OCI-LY1 (cell line): Measurements from ENCODE around the gene SMYD3.

Experiments
- H2AFZ ChIP-seq: fragments of 200-600 bp; sonication (generic), shearing (Covaris generic); 2 replicates; pipeline ENCODE4 v1.6.0; 2014; ENCODE audit warnings: antibody characterized with exemption, mild to moderate bottlenecking, low read length
- H3F3A ChIP-seq: fragments of 200-600 bp; sonication (generic), shearing (Covaris generic); 2 replicates; pipeline ENCODE4 v1.6.0; 2014; ENCODE audit warnings: mild to moderate bottlenecking, antibody characterized with exemption, low read length, moderate library complexity; ENCODE audit not compliant: insufficient read depth
- H3K27ac ChIP-seq: fragments of 200-600 bp; sonication (generic); 2 replicates; pipeline ENCODE4 v1.5.1; 2014; ENCODE audit warnings: low read length, mixed run types, mild to moderate bottlenecking, low read depth; ENCODE audit not compliant: poor library complexity, severe bottlenecking
- H3K27me3 ChIP-seq: fragments of 200-600 bp; sonication (generic); 2 replicates; pipeline ENCODE4 v1.6.0; 2014; ENCODE audit warnings: antibody characterized with exemption, mild to moderate bottlenecking, low read length, moderate library complexity; ENCODE audit not compliant: insufficient read depth
- H3K36me3 ChIP-seq: fragments of 200-600 bp; sonication (generic); 2 replicates; pipeline ENCODE4 v1.6.1; 2014; ENCODE audit warnings: mild to moderate bottlenecking, antibody characterized with exemption, low read length, moderate library complexity, mixed read lengths; ENCODE audit not compliant: insufficient read depth
- H3K4me1 ChIP-seq: fragments of 200-600 bp; sonication (generic); 2 replicates; pipeline ENCODE4 v1.5.1; 2014; ENCODE audit warnings: mild to moderate bottlenecking, low read length, moderate library complexity; ENCODE audit not compliant: insufficient read depth, severe bottlenecking
- H3K4me2 ChIP-seq: fragments of 200-600 bp; sonication (generic), shearing (Covaris generic); 2 replicates; pipeline ENCODE4 v1.6.1; 2014; ENCODE audit warnings: low read length
- H3K4me3 ChIP-seq: fragments of 200-600 bp; sonication (generic); 2 replicates; pipeline ENCODE4 v1.5.1; 2014; ENCODE audit warnings: low read length, low read depth, mild to moderate bottlenecking, mixed read lengths; ENCODE audit not compliant: poor library complexity, severe bottlenecking
- H3K79me2 ChIP-seq: fragments of 200-600 bp; shearing (Covaris generic); 2 replicates; pipeline ENCODE4 v1.6.1; 2016; ENCODE audit warnings: mixed run types, low read length, mixed read lengths; ENCODE audit not compliant: insufficient read depth
- H3K9ac ChIP-seq: fragments of 200-600 bp; sonication (generic), shearing (Covaris generic); 2 replicates; pipeline ENCODE4 v1.6.1; 2014; ENCODE audit warnings: mild to moderate bottlenecking, low read length, mixed read lengths
- H3K9me2 ChIP-seq: fragments of 200-600 bp; sonication (generic), shearing (Covaris generic); 2 replicates; pipeline ENCODE4 v1.6.1; 2014; ENCODE audit warnings: low read depth, mild to moderate bottlenecking, low read length, mixed read lengths
- H3K9me3 ChIP-seq: fragments of 200-600 bp; shearing (Covaris generic); 2 replicates; pipeline ENCODE4 v1.6.1; 2014; ENCODE audit warnings: low read length, mixed read lengths
- H4K20me1 ChIP-seq: fragments of 200-600 bp; sonication (generic), shearing (Covaris generic); 2 replicates; pipeline ENCODE4 v1.6.0; 2016; ENCODE audit warnings: mild to moderate bottlenecking, low read length; ENCODE audit not compliant: insufficient read depth
- EZH2 ChIP-seq: fragments of 200-600 bp; sonication (generic), shearing (Covaris generic); IDR thresholded peaks from 2 replicates; pipeline ENCODE4 v1.8.0; 2017; ENCODE audit warnings: borderline replicate concordance, mixed run types, mild to moderate bottlenecking, antibody characterized with exemption, low read length, moderate library complexity, mixed read lengths
- TF ChIP-seq, protein P1 (sequence below): fragments of 200-600 bp; sonication (generic), shearing (Covaris generic); IDR thresholded peaks from 2 replicates; pipeline ENCODE4 v1.5.1; 2017; ENCODE audit warnings: mild to moderate bottlenecking, antibody characterized with exemption, low read length, moderate library complexity, mixed read lengths

The SMYD3 gene

DNA sequence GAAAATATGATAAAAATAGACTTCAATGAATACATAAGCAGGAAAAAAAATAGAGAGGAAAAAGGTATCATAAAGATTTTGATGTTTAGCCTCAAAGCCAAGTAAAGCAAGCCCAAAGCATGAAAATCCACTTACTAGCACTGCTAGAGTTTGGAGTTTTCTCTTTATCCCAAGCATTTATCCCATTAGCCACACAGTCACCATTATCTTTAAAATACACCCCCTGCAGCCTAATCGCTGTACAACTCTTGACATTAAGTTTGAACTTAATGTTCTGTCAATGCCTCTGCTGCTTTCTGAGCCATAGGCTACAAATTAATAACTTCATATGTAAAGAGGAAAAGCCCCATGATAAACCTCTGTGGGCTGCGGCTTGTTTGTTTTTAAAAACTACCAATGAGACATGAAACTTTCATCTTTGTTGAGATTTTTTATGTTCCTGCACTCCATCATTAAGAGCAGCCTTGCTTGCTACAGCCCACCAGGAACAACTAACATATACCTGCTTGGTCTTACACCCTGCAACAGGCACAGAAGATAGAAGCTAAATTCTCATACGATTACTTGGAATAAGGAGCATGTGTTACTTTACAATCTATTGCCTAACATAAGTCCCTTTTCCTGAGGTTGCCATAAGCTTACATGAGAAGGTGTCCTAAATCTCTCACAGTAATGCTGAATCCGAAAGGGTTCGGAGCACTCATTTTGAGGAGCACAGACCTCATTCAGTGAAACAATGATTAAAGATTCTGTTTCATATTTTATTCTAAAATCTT is 202.4 kb downstream of the SMYD3 start:
- H4K20me1 ChIP-seq, result no peaks in the 10 kb centered on the region
- H3F3A ChIP-seq, result no peaks in the 10 kb centered on the region
- no peak overlapping the region for H2AFZ ChIP-seq
- no peaks in the 10 kb centered on the region for H3K9me3 ChIP-seq
- no peaks in the 10 kb centered on the region for H3K9me2 ChIP-seq
- no peaks in the 10 kb centered on the region for H3K79me2 ChIP-seq
- no peak overlapping the region for H3K4me3 ChIP-seq
- TF ChIP-seq, protein P1, sequence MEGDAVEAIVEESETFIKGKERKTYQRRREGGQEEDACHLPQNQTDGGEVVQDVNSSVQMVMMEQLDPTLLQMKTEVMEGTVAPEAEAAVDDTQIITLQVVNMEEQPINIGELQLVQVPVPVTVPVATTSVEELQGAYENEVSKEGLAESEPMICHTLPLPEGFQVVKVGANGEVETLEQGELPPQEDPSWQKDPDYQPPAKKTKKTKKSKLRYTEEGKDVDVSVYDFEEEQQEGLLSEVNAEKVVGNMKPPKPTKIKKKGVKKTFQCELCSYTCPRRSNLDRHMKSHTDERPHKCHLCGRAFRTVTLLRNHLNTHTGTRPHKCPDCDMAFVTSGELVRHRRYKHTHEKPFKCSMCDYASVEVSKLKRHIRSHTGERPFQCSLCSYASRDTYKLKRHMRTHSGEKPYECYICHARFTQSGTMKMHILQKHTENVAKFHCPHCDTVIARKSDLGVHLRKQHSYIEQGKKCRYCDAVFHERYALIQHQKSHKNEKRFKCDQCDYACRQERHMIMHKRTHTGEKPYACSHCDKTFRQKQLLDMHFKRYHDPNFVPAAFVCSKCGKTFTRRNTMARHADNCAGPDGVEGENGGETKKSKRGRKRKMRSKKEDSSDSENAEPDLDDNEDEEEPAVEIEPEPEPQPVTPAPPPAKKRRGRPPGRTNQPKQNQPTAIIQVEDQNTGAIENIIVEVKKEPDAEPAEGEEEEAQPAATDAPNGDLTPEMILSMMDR, result no peak
- TF ChIP-seq EZH2, result no peak
- H3K4me2 ChIP-seq, result no peak overlapping the region
- H3K27me3 ChIP-seq, result no peaks in the 10 kb centered on the region
- H3K27ac ChIP-seq, result no peak overlapping the region
- H3K9ac ChIP-seq, result no peak overlapping the region
- peaks cover 3% of the 10 kb centered on the region for H3K4me1 ChIP-seq
- H3K36me3 ChIP-seq, result 0 out of 2 replicates have a peak, but pooled peaks cover 10% of the 10 kb centered on the region

DNA sequence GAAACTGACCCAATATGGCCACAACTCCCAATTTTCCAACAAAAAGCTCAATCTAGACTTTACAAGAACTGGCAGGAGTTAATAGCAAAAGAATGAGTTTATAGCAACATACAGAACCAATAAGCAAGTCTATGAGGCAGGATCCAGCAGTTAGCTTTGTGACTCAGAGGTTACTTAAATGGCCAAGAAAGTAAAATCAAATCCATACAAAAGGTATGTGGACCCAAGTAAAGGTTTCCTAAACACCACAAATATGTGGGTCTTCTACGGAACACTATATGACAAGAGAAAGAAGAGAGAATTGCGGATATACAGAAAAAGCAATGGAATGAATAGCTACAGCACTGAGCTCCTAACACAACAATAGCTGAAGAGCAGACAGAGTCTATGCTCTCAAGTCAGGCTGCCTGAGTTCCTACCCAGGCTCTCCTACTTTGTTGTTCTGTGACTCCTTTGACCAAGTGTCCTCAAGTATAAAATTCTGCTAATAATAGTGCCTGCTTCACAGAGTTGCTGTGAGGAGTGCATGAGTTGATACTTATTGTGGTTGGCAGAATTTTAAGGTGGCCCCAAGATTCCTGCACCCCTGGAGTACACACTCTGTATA is 204.3 kb downstream of the SMYD3 start:
- Histone ChIP-seq H3K4me1 (no peaks in the 10 kb centered on the region), H3K9me3 (no peaks in the 10 kb centered on the region), H3K36me3 (0 out of 2 replicates have a peak, but pooled peaks cover 10% of the 10 kb centered on the region), H4K20me1 (no peaks in the 10 kb centered on the region), H3K9me2 (no peaks in the 10 kb centered on the region), H3K9ac (no peak overlapping the region), H3K27me3 (no peaks in the 10 kb centered on the region), H3F3A (no peaks in the 10 kb centered on the region), H3K4me3 (no peak overlapping the region), H3K27ac (no peak overlapping the region), H2AFZ (no peak overlapping the region), H3K4me2 (no peak overlapping the region), H3K79me2 (no peaks in the 10 kb centered on the region)
- TF ChIP-seq, protein P1, result no peak
- no peak for TF ChIP-seq EZH2

DNA sequence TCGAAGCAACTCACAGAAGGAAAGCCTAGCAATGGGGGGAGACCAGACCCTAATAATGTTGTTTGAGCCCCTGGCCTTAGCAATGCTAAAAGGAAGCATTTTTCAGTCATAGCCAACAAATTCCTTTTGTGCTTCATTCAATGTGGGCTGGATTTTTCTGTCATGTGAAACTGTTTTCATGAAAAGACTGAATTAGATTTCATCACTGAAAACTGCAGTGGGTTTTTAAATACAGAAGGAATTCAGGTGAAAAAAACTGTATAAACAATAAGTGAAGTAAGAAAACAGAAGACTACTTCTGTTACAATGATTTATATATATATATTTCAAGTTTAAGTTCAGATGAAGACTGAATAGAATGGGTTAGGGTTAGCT is 204.8 kb downstream of the SMYD3 start:
- H3K9me3 ChIP-seq, result no peaks in the 10 kb centered on the region
- H3K4me2 ChIP-seq, result no peak overlapping the region
- H3K4me1 ChIP-seq, result no peaks in the 10 kb centered on the region
- H3K27me3 ChIP-seq, result no peaks in the 10 kb centered on the region
- no peak overlapping the region for H2AFZ ChIP-seq
- H3K36me3 ChIP-seq, result 0 out of 2 replicates have a peak, but pooled peaks cover 10% of the 10 kb centered on the region
- no peak overlapping the region for H3K27ac ChIP-seq
- H3F3A ChIP-seq, result no peaks in the 10 kb centered on the region
- H3K4me3 ChIP-seq, result no peak overlapping the region
- H3K9ac ChIP-seq, result no peak overlapping the region
- TF ChIP-seq, protein P1, result no peak
- no peak for TF ChIP-seq EZH2
- H3K79me2 ChIP-seq, result no peaks in the 10 kb centered on the region
- H4K20me1 ChIP-seq, result no peaks in the 10 kb centered on the region
- H3K9me2 ChIP-seq, result no peaks in the 10 kb centered on the region
